Epidermal melanocyte (primary cell): ENCODE results near the gene LAMB3.

Experiments used
- DNase-seq: peaks from one replicate; pipeline ENCODE4 v3.0.0; 2011; ENCODE audit warnings: low spot score; ENCODE audit not compliant: insufficient read length

LAMB3 gene

DNA sequence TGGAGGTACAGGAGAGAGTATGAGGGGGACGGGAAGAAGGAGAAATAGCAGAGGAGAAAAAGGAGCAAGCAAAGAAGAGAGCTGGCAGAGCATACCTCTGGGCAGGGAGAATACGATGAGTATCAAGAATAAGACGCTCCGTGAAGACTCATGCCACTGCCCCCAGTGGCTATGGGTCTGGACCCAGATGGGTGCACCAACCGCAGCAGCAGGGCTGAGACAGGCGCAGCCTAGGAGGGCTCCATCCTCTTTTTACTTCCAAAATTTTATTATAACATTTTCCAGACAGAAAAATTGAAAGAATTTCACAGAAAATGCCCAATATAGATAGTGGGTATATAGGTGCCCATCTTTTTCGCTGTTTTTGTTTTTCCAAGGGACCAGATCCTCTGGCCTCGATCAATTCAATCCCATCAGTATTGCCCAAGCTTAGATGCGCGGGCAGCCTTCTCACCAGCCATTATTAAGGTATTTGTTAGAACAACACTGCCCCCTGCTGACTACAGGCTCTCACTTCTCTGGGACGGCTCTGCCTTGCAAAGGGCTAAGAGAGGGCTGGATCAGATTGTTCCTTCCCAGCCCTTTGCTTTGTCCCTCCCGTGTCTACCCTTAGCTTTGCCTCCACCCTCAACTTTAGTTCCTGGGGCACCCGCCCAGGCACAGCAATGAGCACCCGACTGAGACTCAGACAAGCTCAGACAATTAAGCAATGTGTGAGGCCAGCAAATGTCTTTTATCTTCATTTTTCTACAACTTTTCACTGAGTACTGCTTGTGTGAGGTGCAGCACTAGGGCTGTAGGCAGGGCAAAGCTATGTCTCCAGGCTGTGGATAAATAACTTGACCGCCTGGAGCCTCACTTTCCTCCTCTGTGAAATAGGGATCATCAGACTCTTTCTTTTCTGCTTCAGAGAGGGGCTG, 86.2 kb downstream of the LAMB3 start:
- peak; percentile 58 for DNase-seq
